ENCODE measurements around the gene SMIM5. TPM values are rescaled to one million over a fixed set of nuclear protein-coding genes. Genes with fewer than 3 reads are reported as not detected.

Gene SMIM5
- total and polyA plus RNA-seq, 2 experiments from 2014 or later = 0.08 TPM; not detected in 1

- peaks cover 24% of the 10 kb centered on the region; the same call in 1 of the 2 replicates for H3F3A ChIP-seq (ENCODE audit: insufficient read depth)
- in situ Hi-C loops (cut with MboI) = loop anchor here (5.0 kb wide), 1 partner anchor 74 kb away; no protein-coding TSS in a partner anchor
- 53 to 61% methylated on average over 4 of the region's 4 CpGs for WGBS, 2 experiments (ENCODE audit: low coverage in 1 of 2, low lambda C conversion rate in 2 of 2, missing lambda C conversion rate in 2 of 2)
- peaks cover 48% of the 10 kb centered on the region for H3K36me3 ChIP-seq (ENCODE audit: low read depth)
- H3K27me3 ChIP-seq (replicated peaks; ENCODE audit: insufficient read depth) = no peaks in the 10 kb centered on the region
- no peak overlapping the region for H2AFZ ChIP-seq
- no peaks in the 10 kb centered on the region for H4K20me1 ChIP-seq (ENCODE audit: insufficient read depth)
- no peaks in the 10 kb centered on the region for H3K9me3 ChIP-seq (ENCODE audit: low read depth)
- peaks cover 4% of the 10 kb centered on the region for H3K4me1 ChIP-seq (ENCODE audit: insufficient read depth)
- H3K27ac ChIP-seq = no peak overlapping the region
- H3K9me2 ChIP-seq (ENCODE audit: insufficient read depth) = no peaks in the 10 kb centered on the region
- H3K4me3 ChIP-seq = no peak overlapping the region
- no peak for TF ChIP-seq EZH2phosphoT487 (IDR thresholded peaks at IDR 0.05; ENCODE audit: insufficient read depth, low read depth)
- TF ChIP-seq EZH2 (IDR thresholded peaks at IDR 0.05; ENCODE audit: insufficient read depth, poor library complexity, severe bottlenecking) = no peak
- no peak overlapping the region for H3K9ac ChIP-seq
- H3K4me2 ChIP-seq (ENCODE audit: unreplicated experiment) = no peak overlapping the region
- H3K79me2 ChIP-seq (ENCODE audit: insufficient read depth) = peaks cover 87% of the 10 kb centered on the region
- DNase-seq = no peak
These were observed 40.3 kb downstream of the SMIM5 start for GRCh38 chr17:75673487-75673886.

GRCh38 chr17:75676461-75676860, 43.2 kb downstream of the SMIM5 start:
- H3K27me3 ChIP-seq (replicated peaks; ENCODE audit: insufficient read depth) = no peaks in the 10 kb centered on the region
- H3K9me3 ChIP-seq (ENCODE audit: low read depth) = no peaks in the 10 kb centered on the region
- peaks cover 22% of the 10 kb centered on the region for H3K36me3 ChIP-seq (ENCODE audit: low read depth)
- no peak overlapping the region for H3K4me2 ChIP-seq (ENCODE audit: unreplicated experiment)
- H3K4me1 ChIP-seq (ENCODE audit: insufficient read depth) = peaks cover 26% of the 10 kb centered on the region
- H4K20me1 ChIP-seq (ENCODE audit: insufficient read depth) = no peaks in the 10 kb centered on the region
- TF ChIP-seq EZH2phosphoT487 (IDR thresholded peaks at IDR 0.05; ENCODE audit: insufficient read depth, low read depth) = no peak
- no peak for TF ChIP-seq EZH2 (IDR thresholded peaks at IDR 0.05; ENCODE audit: insufficient read depth, poor library complexity, severe bottlenecking)
- no peak overlapping the region for H3K9ac ChIP-seq
- peaks cover 48% of the 10 kb centered on the region for H3F3A ChIP-seq (ENCODE audit: insufficient read depth)
- DNase-seq = no peak
- H3K4me3 ChIP-seq = no peak overlapping the region
- no peaks in the 10 kb centered on the region for H3K9me2 ChIP-seq (ENCODE audit: insufficient read depth)
- in situ Hi-C loops (cut with MboI) = no loop called here
- 75 to 77% methylated on average over 3 of the region's 3 CpGs for whole genome bisulfite sequencing, 2 experiments (ENCODE audit: low coverage in 1 of 2, low lambda C conversion rate in 2 of 2, missing lambda C conversion rate in 2 of 2)
- H3K79me2 ChIP-seq (ENCODE audit: insufficient read depth) = peaks cover 71% of the 10 kb centered on the region
- no peak overlapping the region for H3K27ac ChIP-seq
- H2AFZ ChIP-seq = no peak overlapping the region

GRCh38 chr17:75679706-75680211, 46.5 kb downstream of the SMIM5 start:
- H3K4me1 ChIP-seq (ENCODE audit: insufficient read depth) = peaks cover 48% of the 10 kb centered on the region
- no peaks in the 10 kb centered on the region for H4K20me1 ChIP-seq (ENCODE audit: insufficient read depth)
- peak overlapping the region; percentile 26; the same call in 1 of the 2 replicates for H3K9ac ChIP-seq
- no peaks in the 10 kb centered on the region for H3K9me3 ChIP-seq (ENCODE audit: low read depth)
- WGBS, 2 experiments (ENCODE audit: low coverage in 1 of 2, low lambda C conversion rate in 2 of 2, missing lambda C conversion rate in 2 of 2) = 26 to 30% methylated on average over 11 of the region's 11 CpGs
- H2AFZ ChIP-seq = no peak overlapping the region
- no peak overlapping the region for H3K4me3 ChIP-seq
- H3K27ac ChIP-seq = peak overlapping the region; percentile 74
- TF ChIP-seq EZH2phosphoT487 (IDR thresholded peaks at IDR 0.05; ENCODE audit: insufficient read depth, low read depth) (no peak), EZH2 (IDR thresholded peaks at IDR 0.05; ENCODE audit: insufficient read depth, poor library complexity, severe bottlenecking) (no peak)
- no peaks in the 10 kb centered on the region for H3K9me2 ChIP-seq (ENCODE audit: insufficient read depth)
- DNase-seq = peak; percentile 50
- H3K27me3 ChIP-seq (replicated peaks; ENCODE audit: insufficient read depth) = no peaks in the 10 kb centered on the region
- H3F3A ChIP-seq (ENCODE audit: insufficient read depth) = peaks cover 47% of the 10 kb centered on the region
- in situ Hi-C loops (cut with MboI) = no loop called here
- peaks cover 66% of the 10 kb centered on the region for H3K79me2 ChIP-seq (ENCODE audit: insufficient read depth)
- peak overlapping the region; percentile 1 for H3K4me2 ChIP-seq (ENCODE audit: unreplicated experiment)
- peaks cover 12% of the 10 kb centered on the region for H3K36me3 ChIP-seq (ENCODE audit: low read depth)

GRCh38 chr17:75680431-75680830, 47.2 kb downstream of the SMIM5 start:
- Histone ChIP-seq H3K36me3 (ENCODE audit: low read depth) (peaks cover 9% of the 10 kb centered on the region), H3K79me2 (ENCODE audit: insufficient read depth) (peaks cover 62% of the 10 kb centered on the region), H2AFZ (no peak overlapping the region), H4K20me1 (ENCODE audit: insufficient read depth) (no peaks in the 10 kb centered on the region), H3K27ac (peak overlapping the region; percentile 74), H3K4me3 (no peak overlapping the region), H3K4me2 (ENCODE audit: unreplicated experiment) (no peak overlapping the region), H3K9me2 (ENCODE audit: insufficient read depth) (no peaks in the 10 kb centered on the region), H3K4me1 (ENCODE audit: insufficient read depth) (peaks cover 51% of the 10 kb centered on the region), H3F3A (ENCODE audit: insufficient read depth) (peaks cover 53% of the 10 kb centered on the region), H3K9ac (peak overlapping the region; percentile 43), H3K27me3 (replicated peaks; ENCODE audit: insufficient read depth) (no peaks in the 10 kb centered on the region), H3K9me3 (ENCODE audit: low read depth) (no peaks in the 10 kb centered on the region)
- no peak for DNase-seq
- TF ChIP-seq EZH2phosphoT487 (IDR thresholded peaks at IDR 0.05; ENCODE audit: insufficient read depth, low read depth) (no peak), EZH2 (IDR thresholded peaks at IDR 0.05; ENCODE audit: insufficient read depth, poor library complexity, severe bottlenecking) (no peak)
- in situ Hi-C loops (cut with MboI) = no loop called here
- 81 to 88% methylated on average over 10 of the region's 10 CpGs for WGBS, 2 experiments (ENCODE audit: low coverage in 1 of 2, low lambda C conversion rate in 2 of 2, missing lambda C conversion rate in 2 of 2)

Data from GM23248 (cell line).